RCC 7860 (cell line): ENCODE measurements around the gene ZNF106.

Experiments
- DNase-seq: peaks from one replicate; pipeline ENCODE4 v3.0.0-alpha.2; 2015; ENCODE audit warnings: low spot score
- FAIRE-seq: peaks from 2 replicates; lab custom pipeline; 2012; peaks lifted over from hg19 to GRCh38; lab: Jason Lieb, UNC

The ZNF106 gene

DNA sequence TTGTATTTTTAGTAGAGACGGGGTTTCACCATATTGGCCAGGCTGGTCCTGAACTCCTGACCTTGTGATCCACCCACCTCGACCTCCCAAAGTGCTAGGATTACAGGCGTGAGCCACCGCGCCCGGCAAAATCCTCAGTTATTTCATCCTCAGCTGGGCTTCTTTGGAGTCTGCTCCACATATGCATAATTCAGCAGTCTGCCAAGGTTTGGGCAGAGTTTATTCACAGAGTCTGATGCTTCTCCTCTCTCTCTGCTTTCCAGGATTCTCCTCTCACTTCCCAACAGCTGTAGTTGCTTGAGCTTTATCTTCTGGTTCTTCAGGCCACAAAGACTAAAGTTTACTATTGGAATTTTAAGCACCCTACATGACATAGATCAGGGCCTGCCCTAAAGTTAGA is 8.2 kb downstream of the ZNF106 start:
- FAIRE-seq (no peak), DNase-seq (no peak)

- no peak for FAIRE-seq
- DNase-seq: peak; percentile 29
Observed at GRCh38 chr15:42474827-42475226, 16.1 kb downstream of the ZNF106 start.

DNA sequence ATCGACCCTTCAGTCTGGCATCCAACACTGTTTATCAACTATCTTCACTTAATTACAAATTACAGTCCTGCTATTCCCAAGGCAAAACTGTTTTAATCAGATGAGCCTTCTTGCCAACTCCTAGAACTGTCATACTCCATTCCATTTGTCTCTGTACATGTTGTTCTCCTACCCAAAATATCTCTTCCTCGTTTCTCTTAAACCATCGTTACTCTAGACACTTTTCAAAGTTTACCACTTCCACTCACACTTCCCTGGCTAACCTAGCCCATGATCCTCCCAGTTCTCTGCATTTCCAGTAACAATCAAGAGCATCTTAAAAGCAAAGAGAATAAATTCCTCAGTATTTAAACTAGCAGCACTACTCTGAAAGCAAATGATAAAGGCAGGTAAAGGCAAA is 19.9 kb downstream of the ZNF106 start:
- no peak for DNase-seq
- no peak for FAIRE-seq

DNA sequence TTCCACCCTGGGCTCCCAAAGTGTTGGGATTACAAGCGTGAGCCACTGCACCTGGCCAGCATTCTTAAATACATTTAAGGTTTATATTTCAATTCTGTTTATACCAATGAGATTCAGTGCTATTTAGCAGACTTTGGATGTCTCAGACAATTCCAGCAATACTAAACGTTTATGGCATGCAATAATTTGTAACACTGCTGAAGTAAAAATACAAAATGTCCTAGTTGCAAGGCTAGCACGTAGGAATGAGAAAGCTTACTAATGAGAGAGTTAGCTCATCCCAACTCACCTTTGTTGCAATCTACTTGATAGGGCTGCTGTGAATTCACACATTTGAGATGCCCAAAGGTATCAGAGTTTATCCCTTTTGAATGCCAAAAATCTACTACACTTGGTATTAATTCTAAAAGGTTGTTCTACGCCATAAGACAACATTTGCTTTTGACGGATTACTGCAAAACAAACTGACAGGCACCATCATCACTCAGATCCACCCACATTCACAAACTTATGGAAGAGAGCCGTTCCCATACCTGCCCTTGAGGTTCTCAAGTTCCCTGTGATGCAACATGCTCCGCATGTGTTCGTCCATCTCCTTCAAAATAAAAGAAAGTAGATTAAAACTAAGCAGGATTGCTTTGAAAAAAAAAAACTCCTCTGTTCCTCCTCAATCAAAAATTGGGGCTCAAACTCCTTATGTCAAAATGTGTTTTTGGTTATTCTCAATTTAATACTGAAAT is 25.3 kb downstream of the ZNF106 start:
- FAIRE-seq: no peak

DNA sequence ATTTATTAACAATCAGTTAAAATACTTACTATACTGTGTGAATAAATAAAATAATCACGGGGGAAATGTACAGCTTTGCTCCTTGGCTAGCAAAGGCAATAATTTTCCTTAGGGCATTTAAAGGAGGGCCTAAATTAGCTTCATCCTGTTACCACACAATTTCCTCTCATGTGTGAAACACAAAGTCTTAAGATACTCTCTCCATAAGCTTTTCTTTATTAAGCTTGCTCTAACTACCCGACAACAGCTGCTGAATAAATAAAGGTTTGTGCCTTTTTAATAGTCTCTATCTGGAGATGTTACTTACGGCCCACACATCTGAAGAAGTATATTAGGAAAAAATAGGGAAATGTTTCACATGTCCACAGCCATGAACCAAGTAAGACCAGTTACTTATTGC is 29.7 kb downstream of the ZNF106 start:
- no peak for DNase-seq
- no peak for FAIRE-seq

More for the DNA sequence above, 25.3 kb downstream of the ZNF106 start:
- DNase-seq: no peak

GRCh38 chr15:42457445-42458442 is 33.2 kb downstream of the ZNF106 start:
- DNase-seq: no peak

GRCh38 chr15:42456971-42457370 is 34.0 kb downstream of the ZNF106 start:
- FAIRE-seq: no peak
- no peak for DNase-seq

More at GRCh38 chr15:42457445-42458442, 33.2 kb downstream of the ZNF106 start:
- FAIRE-seq: no peak

- DNase-seq (no peak), FAIRE-seq (no peak)
Observed at GRCh38 chr15:42456531-42456930, 34.4 kb downstream of the ZNF106 start.

GRCh38 chr15:42453826-42454225 is 37.1 kb downstream of the ZNF106 start:
- no peak for FAIRE-seq
- DNase-seq: no peak

DNA sequence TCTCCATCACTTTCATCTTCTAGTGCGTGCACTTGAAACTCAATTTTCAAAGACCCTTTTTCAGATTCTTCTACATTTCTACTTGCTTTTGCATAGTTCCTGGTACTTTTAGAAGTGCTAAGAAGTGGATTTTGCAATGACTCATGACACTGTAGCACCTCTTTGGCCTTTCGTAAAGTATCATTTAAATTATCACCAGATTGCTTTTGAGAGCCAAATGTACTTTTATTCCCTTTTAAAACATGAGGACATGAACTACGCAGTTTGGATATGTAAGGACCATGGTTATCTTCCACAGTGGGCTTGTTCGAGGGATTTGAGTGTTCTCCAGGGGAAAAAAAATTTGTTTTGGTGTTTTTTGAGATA is 40.5 kb downstream of the ZNF106 start:
- DNase-seq: no peak
- no peak for FAIRE-seq

DNA sequence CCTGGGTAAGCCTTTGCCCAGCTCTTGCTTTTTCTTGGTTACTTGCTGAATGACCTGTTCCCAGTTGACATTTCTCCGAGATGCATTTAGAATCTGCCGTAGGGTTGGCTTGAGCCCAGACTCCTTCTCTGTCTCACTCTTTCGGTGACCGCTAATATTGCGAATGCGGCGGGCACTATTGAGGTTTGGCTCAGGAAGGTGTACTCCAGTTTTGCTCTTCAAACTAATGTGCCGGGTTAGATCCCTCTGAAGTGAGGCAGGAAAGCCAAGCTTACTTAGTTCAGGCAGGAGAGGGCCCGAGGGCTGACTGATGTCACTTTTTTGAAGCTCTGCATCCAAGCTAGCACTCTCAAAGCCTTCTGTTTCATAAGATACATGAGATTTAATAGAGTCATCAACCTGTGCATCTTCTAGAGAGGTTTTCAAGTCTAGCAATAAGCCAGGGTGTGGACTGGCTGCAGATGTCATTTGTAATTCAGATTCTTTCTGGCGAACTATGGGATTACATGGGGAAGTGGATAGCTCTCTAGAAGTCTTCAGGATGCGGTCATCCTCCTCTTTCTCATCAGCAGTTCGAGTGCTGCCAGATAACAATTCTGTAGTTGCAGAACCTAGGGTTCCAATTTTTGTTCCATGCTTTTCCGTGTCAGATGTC is 41.0 kb downstream of the ZNF106 start:
- no peak for FAIRE-seq
- no peak for DNase-seq

DNA sequence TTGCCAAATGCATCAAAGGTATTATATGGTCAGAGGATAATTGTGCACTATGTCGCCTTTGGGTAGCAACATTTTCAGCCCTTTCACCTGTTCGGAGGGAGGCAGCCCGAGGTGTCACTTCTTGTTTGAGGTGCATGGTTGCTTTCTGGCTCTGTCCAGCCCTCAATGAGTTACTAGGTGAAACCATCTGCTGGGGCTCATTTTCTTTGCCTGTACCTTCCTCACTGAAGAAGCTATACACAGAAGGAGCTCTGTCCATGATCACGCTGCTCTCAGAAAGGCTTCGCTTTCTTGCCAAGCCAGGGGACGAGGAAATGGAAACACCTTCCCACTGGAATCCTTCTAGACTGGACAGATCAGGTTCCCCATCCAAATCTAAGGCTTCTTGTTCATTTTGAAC is 42.7 kb downstream of the ZNF106 start:
- DNase-seq (no peak), FAIRE-seq (no peak)

DNA sequence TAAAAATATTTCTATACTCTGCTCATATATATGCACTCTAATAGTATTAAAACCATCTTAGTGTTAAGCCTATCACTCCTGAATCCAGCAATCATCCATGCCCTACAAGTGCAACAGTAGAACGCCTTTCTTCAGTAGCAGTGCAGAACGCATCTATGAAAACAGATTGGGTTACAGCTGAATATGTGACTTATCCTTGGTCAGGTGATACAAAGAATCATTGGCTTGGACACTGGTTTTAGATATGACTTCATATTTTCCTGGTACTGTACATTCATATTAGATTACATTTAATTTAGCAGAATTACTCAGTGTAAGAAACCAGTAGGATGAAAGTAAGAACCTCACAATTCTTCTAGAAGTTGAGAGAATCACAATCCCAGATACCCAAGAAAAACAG is 43.3 kb downstream of the ZNF106 start:
- FAIRE-seq: no peak
- no peak for DNase-seq

DNA sequence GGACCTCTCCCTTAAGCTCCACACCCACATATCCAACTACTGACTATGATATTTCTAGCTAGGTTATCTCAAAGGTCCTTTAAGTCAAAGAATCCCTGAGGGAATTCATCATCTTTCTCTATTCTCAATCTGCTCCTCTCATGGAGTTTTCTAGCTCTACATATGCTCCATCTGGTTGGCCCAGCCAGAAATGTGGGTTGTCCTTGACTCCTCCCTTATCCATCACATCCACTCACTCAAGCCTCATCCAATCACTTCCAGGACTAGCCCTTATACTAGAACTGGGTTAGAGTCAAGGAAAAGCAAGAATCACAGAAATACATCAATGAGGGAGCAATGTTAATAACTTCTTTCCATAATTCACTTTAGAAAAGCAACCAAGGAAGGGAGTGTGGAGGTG is 45.4 kb downstream of the ZNF106 start:
- FAIRE-seq (no peak), DNase-seq (no peak)

DNA sequence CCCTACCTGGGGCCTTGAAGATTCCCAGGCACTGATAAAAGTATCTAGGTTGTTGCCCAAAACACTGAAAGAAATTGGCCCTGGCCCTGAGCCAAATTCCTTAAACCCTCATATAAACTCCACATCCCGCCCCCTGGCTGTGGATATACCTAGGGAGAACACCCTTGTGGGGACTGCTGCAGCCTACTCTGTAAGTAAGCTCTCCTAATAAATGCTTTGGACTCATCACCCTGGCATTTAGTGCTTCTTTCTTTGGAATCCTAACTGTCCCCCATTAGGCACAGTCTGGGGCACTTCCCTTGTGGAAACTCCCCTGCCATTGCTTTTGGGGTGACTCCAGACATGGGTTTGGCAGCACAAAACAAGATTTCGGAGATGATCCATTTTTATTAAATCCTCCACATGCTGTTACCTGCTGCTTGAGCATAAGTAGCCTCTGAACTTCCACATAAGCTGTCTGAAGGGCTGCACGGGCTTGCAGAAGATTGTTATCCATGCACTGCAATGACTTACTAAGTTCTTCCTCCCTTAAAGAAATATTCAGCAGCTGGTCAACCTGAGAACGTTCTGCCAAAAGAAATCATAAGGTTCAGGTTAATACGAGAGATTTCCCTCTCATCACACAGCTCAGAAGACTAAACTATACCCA is 46.4 kb downstream of the ZNF106 start:
- FAIRE-seq: no peak
- no peak for DNase-seq

DNA sequence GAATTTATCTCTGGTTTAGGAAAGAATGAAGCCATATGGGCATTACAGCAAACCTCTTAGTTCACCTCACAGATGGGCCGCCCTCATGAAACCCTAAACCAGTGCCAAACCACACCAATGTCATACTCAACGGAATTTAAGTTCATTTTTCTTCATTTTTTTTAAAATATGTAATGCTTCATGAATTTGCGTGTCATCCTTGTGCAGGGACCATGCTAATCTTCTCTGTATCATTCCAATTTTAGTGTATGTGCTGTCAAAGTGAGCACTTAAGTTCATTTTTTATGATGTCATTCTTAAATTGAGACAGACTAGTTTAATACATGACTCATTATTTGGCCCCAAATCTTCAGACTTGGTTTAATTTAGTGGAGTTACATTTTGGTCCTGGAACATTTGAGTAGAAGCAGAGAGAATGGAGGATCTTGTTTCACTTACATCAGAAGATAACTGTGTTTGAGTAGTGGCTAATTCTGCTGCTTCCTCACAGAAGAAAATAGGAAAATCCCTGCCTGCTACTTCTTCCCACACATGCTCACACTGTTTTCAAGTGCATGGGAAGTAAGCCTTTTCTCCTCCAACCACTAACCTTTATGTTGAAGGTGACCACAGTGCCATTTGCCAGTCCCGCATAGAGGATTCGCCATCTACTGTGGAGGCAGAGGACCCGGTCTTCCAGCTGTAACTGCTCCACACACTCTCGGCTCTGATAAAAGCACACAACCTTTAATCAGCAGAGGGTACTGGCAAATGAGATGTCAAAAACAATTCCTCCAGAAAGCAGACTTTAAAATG is 63.3 kb downstream of the ZNF106 start:
- peak; percentile 2 for FAIRE-seq
- no peak for DNase-seq

DNA sequence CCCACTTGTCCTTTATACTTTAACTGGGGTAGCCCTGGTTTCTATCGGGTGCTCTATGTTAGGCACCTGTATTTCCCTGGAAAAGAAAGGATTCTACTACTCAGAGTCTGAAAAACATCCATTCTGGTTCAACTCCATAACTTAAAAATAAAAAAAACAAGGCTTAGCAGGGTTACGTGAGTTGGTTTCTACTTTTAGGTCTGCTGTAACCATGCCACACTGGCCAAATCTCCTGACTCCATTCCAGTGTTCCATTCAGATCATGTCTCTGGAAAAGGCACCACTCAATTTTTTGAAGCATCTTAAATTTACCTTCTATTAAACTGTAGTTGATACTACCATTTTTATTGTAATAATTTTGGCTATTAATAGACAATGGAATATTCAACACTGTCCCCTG is 69.6 kb downstream of the ZNF106 start:
- FAIRE-seq (no peak), DNase-seq (no peak)

GRCh38 chr15:42419369-42419768 is 71.6 kb downstream of the ZNF106 start:
- DNase-seq: no peak
- FAIRE-seq: no peak

DNA sequence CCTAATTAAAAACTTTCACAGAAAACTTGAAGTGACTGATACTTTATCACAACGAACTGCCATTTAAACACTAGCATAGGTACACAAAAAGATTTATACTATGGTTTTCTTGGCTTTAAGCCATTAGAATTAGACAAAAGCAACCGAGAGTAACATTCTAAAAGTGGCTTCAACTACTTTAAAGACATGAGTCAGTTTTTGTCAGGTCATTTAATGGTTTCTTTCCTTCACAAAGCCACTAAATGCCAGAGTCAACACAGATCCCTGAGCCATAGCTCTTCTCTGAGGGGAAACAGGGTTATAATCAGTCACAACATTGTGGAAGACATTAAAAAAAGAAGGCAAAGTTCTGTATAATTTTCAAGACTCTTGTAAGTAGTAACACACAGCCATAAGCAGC is 77.0 kb downstream of the ZNF106 start:
- FAIRE-seq (no peak), DNase-seq (no peak)

GRCh38 chr15:42411884-42412283 is 79.1 kb downstream of the ZNF106 start:
- DNase-seq: no peak
- FAIRE-seq: no peak
